ENCODE results near the gene ZDBF2. TPM values are rescaled to one million over a fixed set of nuclear protein-coding genes. Genes with fewer than 3 reads are reported as not detected.
"Not testable (repeated sequence)": the region's sequence is repeated elsewhere in the genome, so short reads cannot be mapped to it uniquely, and the experiment has no call there.

ZDBF2 gene
- total RNA-seq, 1 experiment from 2014 or later, result 15.2 TPM

DNA sequence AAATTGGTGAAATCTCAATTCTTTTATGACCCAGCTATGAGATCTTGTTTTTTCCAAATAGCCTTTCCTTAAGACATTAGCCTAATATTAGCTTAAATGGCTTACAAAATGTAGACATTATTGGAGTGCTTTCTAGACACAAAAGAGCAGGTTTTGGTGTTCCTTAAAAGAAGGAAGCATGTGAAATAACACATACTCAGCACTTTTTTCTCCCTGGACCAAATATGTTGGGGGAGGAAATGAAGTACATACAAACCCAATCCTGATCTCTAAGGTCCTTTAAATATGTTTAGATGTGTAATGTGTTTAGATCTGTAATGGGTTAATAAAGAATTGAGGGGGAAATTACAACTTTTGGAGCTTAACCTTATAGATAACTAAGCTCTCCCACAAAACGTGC, 3.4 kb upstream of the ZDBF2 start:
- Histone ChIP-seq H3K4me1 (replicated peaks) (0 out of 2 replicates have a peak, but pooled peaks cover 4% of the 10 kb centered on the region), H3K4me3 (no peak overlapping the region), H3K9me3 (replicated peaks) (no peaks in the 10 kb centered on the region), H3K27me3 (replicated peaks) (peaks cover 3% of the 10 kb centered on the region), H3K27ac (no peak overlapping the region), H3K36me3 (peaks cover 5% of the 10 kb centered on the region; the same call in 1 of the 2 replicates)
- no peak for DNase-seq (ENCODE audit: low read depth in 1 of 2, low spot score in 2 of 2)

DNA sequence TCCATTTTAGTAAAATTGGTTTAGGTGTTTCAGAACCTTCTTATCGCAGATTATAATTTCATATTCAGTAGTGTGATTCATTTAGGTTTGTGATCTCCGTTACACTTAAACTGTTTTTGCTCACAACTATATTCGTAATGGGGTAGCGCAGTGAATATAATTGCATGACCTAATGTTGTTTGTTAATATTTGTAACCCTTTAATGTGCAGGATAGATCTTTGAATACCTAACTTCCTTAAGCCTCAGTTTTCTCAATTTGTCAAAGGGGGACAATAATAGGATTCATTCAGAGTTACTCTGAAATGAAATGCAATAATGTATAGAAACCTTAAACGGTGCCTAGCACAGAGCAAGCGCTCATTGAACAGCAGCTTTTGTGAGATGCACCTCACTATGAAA, 558 bp upstream of the ZDBF2 start:
- H3K4me3 ChIP-seq, result peak overlapping the region; percentile 93
- DNase-seq (ENCODE audit: low read depth in 1 of 2, low spot score in 2 of 2), result no peak
- H3K9me3 ChIP-seq (replicated peaks), result no peaks in the 10 kb centered on the region
- H3K36me3 ChIP-seq, result peaks cover 5% of the 10 kb centered on the region; the same call in 1 of the 2 replicates
- H3K27me3 ChIP-seq (replicated peaks), result no peaks in the 10 kb centered on the region; the same call in 1 of the 2 replicates
- H3K27ac ChIP-seq, result no peak overlapping the region
- 0 out of 2 replicates have a peak, but pooled peaks cover 4% of the 10 kb centered on the region for H3K4me1 ChIP-seq (replicated peaks)

DNA sequence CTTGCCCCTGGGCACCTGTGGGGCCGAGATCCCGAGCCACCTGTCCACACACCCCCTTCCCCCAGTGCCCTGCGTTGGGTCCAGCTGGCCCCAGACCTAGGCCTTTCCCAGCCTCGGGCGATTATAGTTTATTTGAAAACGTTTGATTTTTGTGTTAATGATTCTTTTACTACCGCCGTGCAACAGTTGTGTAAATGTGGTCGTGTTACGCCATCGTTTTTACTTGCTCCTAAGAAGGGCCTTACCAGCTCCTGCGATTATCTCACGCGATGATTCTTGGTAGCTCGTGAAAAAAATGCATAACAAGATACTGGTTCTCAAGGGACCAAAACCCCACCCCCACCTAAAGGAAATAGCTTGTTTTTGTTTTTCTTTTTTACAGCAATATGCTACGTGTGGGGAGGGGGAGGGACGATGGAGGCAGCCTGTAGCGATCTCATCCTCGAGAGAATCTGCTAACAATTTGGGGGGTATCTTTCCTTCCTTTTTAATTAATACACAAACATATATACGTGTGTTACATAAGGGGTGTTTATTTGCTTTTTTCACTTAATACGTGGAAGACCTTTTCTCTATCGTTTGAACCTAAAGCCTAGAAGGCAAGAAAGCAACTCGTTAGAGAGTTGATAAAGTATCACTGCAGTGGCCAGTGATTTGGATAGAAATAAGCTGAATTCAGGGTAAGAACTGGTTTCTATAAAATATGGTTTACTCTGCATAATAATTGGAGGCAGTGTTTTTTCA, 1.0 kb downstream of the ZDBF2 start:
- H3K36me3 ChIP-seq, result peaks cover 5% of the 10 kb centered on the region; the same call in 1 of the 2 replicates
- H3K27ac ChIP-seq, result peak overlapping the region; percentile 72
- peak in 1 of 2 experiments; percentile 47 for DNase-seq (ENCODE audit: low read depth in 1 of 2, low spot score in 2 of 2)
- H3K4me3 ChIP-seq, result peak overlapping the region; percentile 93
- no peaks in the 10 kb centered on the region for H3K9me3 ChIP-seq (replicated peaks)
- 0 out of 2 replicates have a peak, but pooled peaks cover 4% of the 10 kb centered on the region for H3K4me1 ChIP-seq (replicated peaks)
- no peaks in the 10 kb centered on the region; the same call in 1 of the 2 replicates for H3K27me3 ChIP-seq (replicated peaks)

DNA sequence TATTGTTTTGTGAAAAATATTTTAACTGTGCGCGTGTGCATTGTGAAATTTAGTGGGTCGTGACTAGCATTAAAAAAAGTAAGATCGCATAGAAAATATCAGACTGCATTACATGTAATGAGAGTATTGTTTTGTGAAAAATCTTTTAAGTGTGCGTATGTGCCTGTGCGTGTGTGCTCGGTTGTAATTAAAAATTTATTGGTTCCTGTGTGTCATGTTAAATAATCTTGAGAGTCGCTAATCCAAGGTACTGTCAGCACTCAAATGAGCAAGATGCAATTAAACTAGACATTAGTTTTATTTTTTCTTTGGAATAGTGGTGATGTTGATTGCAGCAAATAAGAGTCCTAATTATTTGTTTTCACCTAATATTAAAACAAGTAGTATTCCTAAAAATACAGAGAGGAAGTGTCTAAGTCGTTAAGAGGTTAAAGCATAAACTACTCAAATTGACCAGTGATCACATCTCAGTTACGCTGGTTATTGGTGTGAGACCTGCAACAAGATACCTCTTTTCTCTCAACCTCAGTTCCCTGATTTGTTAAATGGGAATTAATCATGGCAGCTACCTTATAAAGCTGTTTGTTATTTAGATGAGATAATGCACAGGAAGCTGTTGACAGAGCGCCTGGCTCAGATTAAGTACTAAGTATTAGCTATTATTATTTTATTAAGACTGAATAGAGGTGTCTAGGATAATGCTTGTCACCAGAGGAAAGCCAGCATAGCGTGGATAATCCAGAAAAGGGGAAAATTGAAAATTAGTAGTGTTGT, 1.9 kb downstream of the ZDBF2 start:
- Histone ChIP-seq H3K36me3 (peaks cover 5% of the 10 kb centered on the region; the same call in 1 of the 2 replicates), H3K27me3 (replicated peaks) (no peaks in the 10 kb centered on the region), H3K27ac (no peak overlapping the region), H3K9me3 (replicated peaks) (no peaks in the 10 kb centered on the region), H3K4me3 (no peak overlapping the region), H3K4me1 (replicated peaks) (0 out of 2 replicates have a peak, but pooled peaks cover 4% of the 10 kb centered on the region)
- no peak for DNase-seq (ENCODE audit: low read depth in 1 of 2, low spot score in 2 of 2)

DNA sequence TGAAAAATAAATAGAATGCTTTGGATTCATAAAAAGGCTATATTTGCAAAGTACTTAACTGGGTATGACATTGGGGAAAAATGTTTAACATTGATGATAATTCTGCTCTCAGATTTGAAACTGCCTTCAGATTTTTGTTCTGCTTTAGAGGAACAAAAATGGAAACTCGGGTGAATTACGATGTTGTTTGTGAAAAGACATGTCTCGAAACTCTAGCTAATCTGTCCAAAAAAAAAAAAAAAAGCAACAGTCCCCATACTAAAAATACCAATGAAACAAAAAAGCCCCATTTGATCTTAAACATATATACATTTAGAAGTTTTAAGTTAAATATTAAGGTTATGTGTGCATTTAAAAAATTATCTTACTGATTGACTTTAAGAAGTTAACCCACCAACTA, 3.0 kb downstream of the ZDBF2 start:
- H3K4me1 ChIP-seq (replicated peaks), result 0 out of 2 replicates have a peak, but pooled peaks cover 4% of the 10 kb centered on the region
- no peaks in the 10 kb centered on the region for H3K27me3 ChIP-seq (replicated peaks)
- H3K36me3 ChIP-seq, result peaks cover 8% of the 10 kb centered on the region
- no peaks in the 10 kb centered on the region for H3K9me3 ChIP-seq (replicated peaks)
- H3K4me3 ChIP-seq, result no peak overlapping the region
- no peak for DNase-seq (ENCODE audit: low read depth in 1 of 2, low spot score in 2 of 2)
- H3K27ac ChIP-seq, result no peak overlapping the region

DNA sequence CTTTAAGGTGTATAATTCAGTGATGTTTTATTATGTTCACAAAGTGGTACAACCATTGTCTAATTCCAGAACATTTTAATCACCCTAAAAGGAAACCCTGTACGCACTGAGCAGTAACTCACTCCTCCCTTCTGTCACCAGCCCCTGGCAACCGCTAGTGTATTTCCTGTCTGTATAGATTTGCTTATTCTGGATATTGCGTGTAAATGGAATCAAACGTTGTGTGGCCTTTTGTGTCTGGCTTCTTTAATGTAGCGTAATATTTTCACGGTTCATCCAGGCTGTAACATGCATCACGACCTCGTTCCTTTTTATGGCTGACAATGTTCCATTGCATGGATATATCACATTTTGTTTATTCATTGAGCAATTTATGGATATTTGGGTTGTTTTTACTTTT, 8.3 kb downstream of the ZDBF2 start:
- Histone ChIP-seq H3K27ac (no peak overlapping the region), H3K36me3 (peaks cover 11% of the 10 kb centered on the region), H3K4me1 (replicated peaks) (no peaks in the 10 kb centered on the region), H3K27me3 (replicated peaks) (no peaks in the 10 kb centered on the region), H3K4me3 (no peak overlapping the region), H3K9me3 (replicated peaks) (0 out of 2 replicates have a peak, but pooled peaks cover 4% of the 10 kb centered on the region)
- DNase-seq (ENCODE audit: low read depth in 1 of 2, low spot score in 2 of 2), result no peak

DNA sequence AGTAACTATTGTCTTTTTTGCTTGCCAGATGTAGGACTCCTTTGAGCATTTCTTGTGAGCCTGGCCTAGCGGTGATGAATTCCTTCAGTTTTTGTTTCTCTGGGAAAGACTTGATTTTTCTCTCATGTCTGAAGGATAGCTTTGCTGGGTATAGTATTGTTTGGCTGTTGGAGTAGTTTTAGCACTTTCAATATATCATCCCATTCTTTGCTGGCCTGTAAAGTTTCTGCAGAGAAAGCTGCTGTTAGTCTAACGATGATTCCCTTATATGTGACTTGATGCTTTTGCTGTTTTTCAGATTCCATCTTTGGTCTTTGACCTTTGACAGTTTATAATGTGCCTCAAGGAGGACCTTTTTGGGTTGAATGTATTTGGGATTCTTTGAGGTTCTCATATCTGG, 12.7 kb downstream of the ZDBF2 start:
- H3K4me3 ChIP-seq, result no peak overlapping the region
- no peak overlapping the region for H3K27ac ChIP-seq
- no peaks in the 10 kb centered on the region for H3K27me3 ChIP-seq (replicated peaks)
- no peaks in the 10 kb centered on the region for H3K4me1 ChIP-seq (replicated peaks)
- DNase-seq (ENCODE audit: low read depth in 1 of 2, low spot score in 2 of 2), result no peak
- peaks cover 15% of the 10 kb centered on the region for H3K36me3 ChIP-seq
- 0 out of 2 replicates have a peak, but pooled peaks cover 4% of the 10 kb centered on the region for H3K9me3 ChIP-seq (replicated peaks)

DNA sequence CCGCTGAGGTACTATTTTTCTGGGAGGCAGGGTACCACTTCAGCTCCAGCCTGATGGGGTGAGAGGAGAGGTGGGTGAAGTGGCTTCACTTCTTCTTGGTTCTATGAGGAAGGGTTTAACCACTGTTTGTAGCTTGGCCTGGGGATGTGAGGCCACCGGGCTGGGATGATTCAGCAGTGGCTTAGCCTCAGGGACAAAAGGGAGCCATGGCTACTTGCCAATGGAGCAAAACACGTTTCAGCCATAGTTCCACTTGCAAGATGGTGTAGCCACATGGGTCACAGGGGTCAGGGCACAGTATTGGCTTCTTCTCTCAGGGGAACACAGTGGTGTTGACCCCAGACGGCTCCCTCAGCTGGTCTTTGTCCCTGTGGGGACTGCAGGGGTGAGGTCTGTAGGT, 14.9 kb downstream of the ZDBF2 start:
- no peak for DNase-seq (ENCODE audit: low read depth in 1 of 2, low spot score in 2 of 2)
- H3K4me3 ChIP-seq, result no peak overlapping the region

DNA sequence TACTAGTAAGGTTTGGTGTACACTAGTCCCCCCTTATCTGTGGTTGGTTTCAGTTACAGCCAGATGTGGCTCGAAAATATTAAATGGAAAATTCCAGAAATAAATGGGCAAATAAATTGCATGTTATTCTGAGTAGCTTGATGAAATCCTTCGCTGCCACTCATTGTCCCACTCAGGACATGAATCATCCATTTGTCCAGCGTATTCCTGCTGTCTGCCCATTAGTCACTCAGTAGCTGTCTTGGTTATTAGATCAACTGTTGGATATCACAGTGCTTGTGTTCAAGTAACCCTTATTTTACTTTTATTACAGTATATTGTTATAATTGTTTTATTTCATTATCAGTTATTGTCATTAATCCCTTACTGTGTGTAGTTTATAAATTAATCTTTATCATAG, 21.7 kb downstream of the ZDBF2 start:
- Histone ChIP-seq H3K9me3 (replicated peaks) (no peaks in the 10 kb centered on the region), H3K4me3 (no peak overlapping the region), H3K4me1 (replicated peaks) (peaks cover 7% of the 10 kb centered on the region), H3K27me3 (replicated peaks) (no peaks in the 10 kb centered on the region), H3K36me3 (peaks cover 17% of the 10 kb centered on the region; the same call in 1 of the 2 replicates), H3K27ac (no peak overlapping the region)
- peak in 1 of 2 experiments; percentile 19 for DNase-seq (ENCODE audit: low read depth in 1 of 2, low spot score in 2 of 2)

More for the DNA sequence above, 14.9 kb downstream of the ZDBF2 start:
- no peaks in the 10 kb centered on the region for H3K4me1 ChIP-seq (replicated peaks)
- peaks cover 18% of the 10 kb centered on the region for H3K36me3 ChIP-seq
- 0 out of 2 replicates have a peak, but pooled peaks cover 4% of the 10 kb centered on the region for H3K9me3 ChIP-seq (replicated peaks)
- no peaks in the 10 kb centered on the region for H3K27me3 ChIP-seq (replicated peaks)
- no peak overlapping the region for H3K27ac ChIP-seq

DNA sequence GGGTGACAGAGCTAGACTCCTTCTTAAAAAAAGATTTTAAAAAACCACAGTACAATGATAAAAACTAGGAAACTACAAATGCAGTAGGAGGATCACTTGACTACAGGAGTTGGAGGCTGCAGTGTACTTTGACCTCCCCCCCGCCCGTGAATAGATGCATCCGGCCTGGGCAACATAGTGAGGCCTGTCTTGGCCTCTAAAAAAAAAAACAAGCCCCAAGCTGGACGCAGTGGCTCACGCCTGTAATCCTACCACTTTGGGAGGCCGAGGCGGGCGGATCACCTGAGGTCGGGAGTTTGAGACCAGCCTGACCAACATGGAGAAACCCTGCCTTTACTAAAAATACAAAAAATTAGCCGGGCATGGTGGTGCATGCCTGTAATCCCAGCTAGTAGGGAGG, 25.1 kb downstream of the ZDBF2 start:
- not testable (repeated sequence) for H3K27me3 ChIP-seq (replicated peaks); H3K9me3 ChIP-seq (replicated peaks); DNase-seq (ENCODE audit: low read depth in 1 of 2, low spot score in 2 of 2); H3K27ac ChIP-seq; H3K4me3 ChIP-seq; H3K4me1 ChIP-seq (replicated peaks)
- peaks cover 12% of the 10 kb centered on the region; the same call in 1 of the 2 replicates for H3K36me3 ChIP-seq

DNA sequence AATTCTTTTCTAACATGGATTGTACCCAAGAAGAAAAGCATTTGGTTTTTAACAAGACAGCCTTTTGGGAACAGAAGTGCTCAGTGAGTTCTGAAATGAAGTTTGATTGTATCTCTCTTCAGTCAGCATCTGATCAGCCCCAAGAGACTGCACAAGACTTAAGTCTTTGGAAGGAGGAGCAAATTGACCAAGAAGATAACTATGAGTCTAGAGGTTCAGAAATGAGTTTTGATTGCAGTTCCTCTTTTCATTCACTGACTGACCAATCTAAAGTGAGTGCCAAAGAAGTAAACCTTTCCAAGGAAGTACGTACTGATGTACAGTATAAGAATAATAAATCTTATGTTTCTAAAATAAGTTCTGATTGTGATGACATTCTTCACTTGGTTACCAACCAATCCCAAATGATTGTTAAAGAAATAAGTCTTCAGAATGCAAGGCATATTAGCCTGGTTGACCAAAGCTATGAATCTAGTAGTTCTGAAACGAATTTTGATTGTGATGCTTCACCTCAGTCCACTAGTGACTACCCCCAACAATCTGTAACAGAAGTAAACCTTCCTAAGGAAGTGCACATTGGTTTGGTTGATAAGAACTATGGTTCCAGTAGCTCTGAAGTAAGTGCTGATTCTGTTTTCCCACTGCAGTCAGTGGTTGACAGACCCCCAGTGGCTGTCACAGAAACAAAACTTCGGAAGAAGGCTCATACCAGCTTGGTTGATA, 31.2 kb downstream of the ZDBF2 start:
- peaks cover 11% of the 10 kb centered on the region for H3K36me3 ChIP-seq
- no peaks in the 10 kb centered on the region for H3K27me3 ChIP-seq (replicated peaks)
- no peak overlapping the region for H3K27ac ChIP-seq
- H3K4me1 ChIP-seq (replicated peaks), result no peaks in the 10 kb centered on the region
- no peak overlapping the region for H3K4me3 ChIP-seq
- H3K9me3 ChIP-seq (replicated peaks), result no peaks in the 10 kb centered on the region
- DNase-seq (ENCODE audit: low read depth in 1 of 2, low spot score in 2 of 2), result no peak

DNA sequence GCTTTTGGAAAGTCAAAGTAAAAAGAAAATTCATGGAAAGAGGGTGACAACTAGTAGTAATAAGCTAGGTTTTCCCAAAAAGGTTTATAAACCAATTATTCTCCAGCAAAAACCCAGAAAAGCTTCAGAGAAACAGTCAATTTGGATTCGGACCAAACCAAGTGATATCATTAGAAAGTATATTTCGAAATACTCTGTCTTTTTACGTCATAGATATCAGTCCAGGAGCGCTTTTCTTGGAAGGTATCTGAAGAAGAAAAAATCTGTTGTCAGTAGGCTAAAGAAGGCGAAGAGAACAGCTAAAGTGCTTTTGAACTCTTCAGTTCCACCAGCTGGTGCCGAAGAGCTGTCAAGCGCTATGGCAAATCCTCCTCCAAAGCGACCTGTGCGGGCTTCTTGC, 36.6 kb downstream of the ZDBF2 start:
- no peak overlapping the region for H3K4me3 ChIP-seq
- H3K36me3 ChIP-seq, result peaks cover 2% of the 10 kb centered on the region
- no peak for DNase-seq (ENCODE audit: low read depth in 1 of 2, low spot score in 2 of 2)
- no peaks in the 10 kb centered on the region for H3K4me1 ChIP-seq (replicated peaks)
- no peaks in the 10 kb centered on the region for H3K27me3 ChIP-seq (replicated peaks)
- no peak overlapping the region for H3K27ac ChIP-seq
- no peaks in the 10 kb centered on the region for H3K9me3 ChIP-seq (replicated peaks)

DNA sequence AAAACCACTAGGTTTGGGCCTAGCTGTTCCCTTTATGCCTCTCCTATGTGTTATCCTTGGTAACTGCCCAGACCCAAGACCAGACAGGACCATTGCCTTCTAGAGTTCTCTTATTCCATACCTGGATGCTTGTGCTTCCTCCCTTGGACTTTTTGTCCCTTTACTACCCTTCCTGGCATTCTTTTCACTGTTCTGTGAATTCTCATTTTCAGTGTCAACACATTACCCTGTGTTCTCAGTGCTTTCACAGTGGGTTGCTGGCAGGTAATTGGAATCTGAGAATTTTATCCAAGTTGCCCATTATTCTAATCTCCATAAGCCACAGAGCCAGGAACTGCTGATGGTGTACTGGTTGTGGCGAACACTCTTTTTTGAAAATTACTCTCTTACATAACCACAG, 41.7 kb downstream of the ZDBF2 start:
- H3K27ac ChIP-seq, result no peak overlapping the region
- no peak overlapping the region for H3K4me3 ChIP-seq
- H3K9me3 ChIP-seq (replicated peaks), result no peaks in the 10 kb centered on the region
- H3K4me1 ChIP-seq (replicated peaks), result no peaks in the 10 kb centered on the region
- DNase-seq (ENCODE audit: low read depth in 1 of 2, low spot score in 2 of 2), result no peak
- no peaks in the 10 kb centered on the region for H3K27me3 ChIP-seq (replicated peaks)
- H3K36me3 ChIP-seq, result no peaks in the 10 kb centered on the region
